A549 (cell line): ENCODE results near the gene PCCB. TPM values are rescaled to one million over a fixed set of nuclear protein-coding genes. Genes with fewer than 3 reads are reported as not detected.

ENCODE experiments used
- ATAC-seq, 2 experiments: fragments of 200-7000 bp in 1 of 2; fragments of >200 bp in 1 of 2; cut with Nextera tagmentation in 1 of 2; cut with Tn5 transposase in 1 of 2; 3 replicates each; pipeline versions ENCODE4 v1.8.0 to v1.9.1; 2018 to 2020; ENCODE audit warnings: mild to moderate bottlenecking in 1 of 2, moderate library complexity in 1 of 2
- CTCF ChIA-PET: fragments of 300-600 bp; sonication (Branson Sonifier 250); formaldehyde crosslinking; extraction: SDS; loops from one replicate; lab custom pipeline; 2021; ENCODE audit warnings: antibody characterized with exemption, inconsistent platforms; lab: Yijun Ruan, JAX
- POLR2A ChIA-PET: fragments of 350-600 bp; formaldehyde crosslinking; extraction: SDS; loops from one replicate; lab custom pipeline; 2021; ENCODE audit warnings: antibody characterized with exemption, inconsistent platforms; lab: Yijun Ruan, JAX
- DNase-seq, 2 experiments: peaks; one replicate each; pipeline versions ENCODE4 v3.0.0 to v3.0.0-alpha.2; 2011 to 2016; ENCODE audit warnings: low read depth in 1 of 2, low spot score in 1 of 2
- FAIRE-seq: peaks from 2 replicates; lab custom pipeline; 2011; peaks lifted over from hg19 to GRCh38; lab: Jason Lieb, UNC
- H3K27ac ChIP-seq, 2 experiments: fragments of >200 bp; sonication (Bioruptor Twin); formaldehyde crosslinking; 3 replicates each; pipeline ENCODE4 v1.5.1; 2016 to 2017
- H3K4me1 ChIP-seq: fragments of >200 bp; sonication (Bioruptor Twin); formaldehyde crosslinking; 3 replicates; pipeline ENCODE4 v1.6.1; 2016
- H3K4me2 ChIP-seq: fragments of >200 bp; sonication (Bioruptor Twin); formaldehyde crosslinking; 3 replicates; pipeline ENCODE4 v1.6.1; 2016
- H3K4me3 ChIP-seq: fragments of >200 bp; sonication (Bioruptor Twin); formaldehyde crosslinking; 3 replicates; pipeline ENCODE4 v1.5.1; 2016
- H3K9me3 ChIP-seq: fragments of >200 bp; sonication (Bioruptor Twin); formaldehyde crosslinking; 3 replicates; pipeline ENCODE4 v1.6.1; 2016
- CBX2 ChIP-seq: fragments of 200-600 bp; sonication (generic); IDR thresholded peaks from 2 replicates; pipeline ENCODE4 v1.6.1; 2016; ENCODE audit warnings: low read depth, mild to moderate bottlenecking, borderline replicate concordance
- CBX8 ChIP-seq: fragments of 200-600 bp; sonication (generic); IDR thresholded peaks from 2 replicates; pipeline ENCODE4 v1.6.1; 2016
- CHD2 ChIP-seq: fragments of 150-350 bp; IDR thresholded peaks from 2 replicates; pipeline ENCODE4 v1.6.1; 2014; ENCODE audit warnings: low read length; ENCODE audit not compliant: partially characterized antibody
- EHF ChIP-seq: fragments of 250-450 bp; sonication (Bioruptor Pico); IDR thresholded peaks from 2 replicates; pipeline ENCODE4 v1.5.0; 2020; ENCODE audit warnings: mild to moderate bottlenecking
- FOSL2 ChIP-seq, 2 experiments: fragments of 450-650 bp in 1 of 2; fragments of >200 bp in 1 of 2; sonication (Bioruptor Twin) in 1 of 2; formaldehyde crosslinking; IDR thresholded peaks; 2 replicates each; pipeline versions ENCODE4 v1.5.0 to v1.6.1; 2016 to 2020; ENCODE audit warnings: mild to moderate bottlenecking in 1 of 2, moderate library complexity in 1 of 2
- FOXS1 ChIP-seq: fragments of 250-450 bp; sonication (Bioruptor Pico); IDR thresholded peaks from 2 replicates; pipeline ENCODE4 v1.5.0; 2020; ENCODE audit warnings: mild to moderate bottlenecking, moderate library complexity
- HDAC2 ChIP-seq: fragments of 200-600 bp; sonication (generic); IDR thresholded peaks from 2 replicates; pipeline ENCODE4 v1.6.1; 2016
- HEYL ChIP-seq: fragments of 250-450 bp; sonication (Bioruptor Pico); IDR thresholded peaks from 2 replicates; pipeline ENCODE4 v1.8.0; 2021; ENCODE audit warnings: mild to moderate bottlenecking, moderate library complexity
- HMGXB4 ChIP-seq: fragments of 250-450 bp; sonication (Bioruptor Pico); IDR thresholded peaks from 2 replicates; pipeline ENCODE4 v1.5.0; 2021; ENCODE audit warnings: mild to moderate bottlenecking, moderate library complexity, borderline replicate concordance
- KDM5A ChIP-seq: fragments of 200-600 bp; sonication (generic); IDR thresholded peaks from 2 replicates; pipeline ENCODE4 v1.6.1; 2016; ENCODE audit warnings: antibody characterized with exemption, mild to moderate bottlenecking
- MAZ ChIP-seq: fragments of 150-350 bp; IDR thresholded peaks from 2 replicates; pipeline ENCODE4 v1.6.1; 2014; ENCODE audit warnings: antibody characterized with exemption, low read depth, low read length, borderline replicate concordance
- NR3C1 ChIP-seq: fragments of >200 bp; sonication (Bioruptor Twin); formaldehyde crosslinking; IDR thresholded peaks from 3 replicates; pipeline ENCODE4 v1.6.1; 2017
- POLR2AphosphoS2 ChIP-seq: conservative IDR thresholded peaks from 2 replicates; pipeline ENCODE4 v1.6.1; 2012; ENCODE audit warnings: low read length, improper control_type of control experiment, inconsistent platforms
- RFX5 ChIP-seq: fragments of 450-650 bp; IDR thresholded peaks from 2 replicates; pipeline ENCODE4 v1.7.1; 2014; ENCODE audit warnings: antibody characterized with exemption, mild to moderate bottlenecking, moderate library complexity
- RNF2 ChIP-seq: fragments of 200-600 bp; sonication (generic); IDR thresholded peaks from 2 replicates; pipeline ENCODE4 v1.6.1; 2016; ENCODE audit warnings: low read depth, mild to moderate bottlenecking, antibody characterized with exemption, moderate library complexity, borderline replicate concordance
- SMC3 ChIP-seq: fragments of >200 bp; sonication (Bioruptor Twin); formaldehyde crosslinking; IDR thresholded peaks from 3 replicates; pipeline ENCODE4 v1.6.1; 2018; ENCODE audit warnings: inconsistent platforms
- SREBF2 ChIP-seq: fragments of 450-650 bp; IDR thresholded peaks from 2 replicates; pipeline ENCODE4 v1.6.1; 2014; ENCODE audit warnings: mild to moderate bottlenecking, moderate library complexity
- TFCP2L1 ChIP-seq: fragments of 250-450 bp; sonication (Bioruptor Pico); IDR thresholded peaks from 2 replicates; pipeline ENCODE4 v1.5.0; 2021; ENCODE audit warnings: mild to moderate bottlenecking
- WGBS: methylation state at CpG from one replicate; pipeline ENCODE4 v1.1.6; 2017; ENCODE audit errors: missing lambda C conversion rate; 5-methylcytosine and 5-hydroxymethylcytosine counted together
- polyA plus RNA-seq, 4 experiments: library from polyadenylated mRNA; depleted of rRNA in 3 of 4; stranded (reverse); fragments of >200 nt; fragmentation: RNase III in 1 of 4; extraction: RNeasy Plus Mini Kit Qiagen cat#74134 plus additional on column Dnase treatment in 1 of 4; gene quantifications; 2 replicates in 3 of 4; 3 replicates in 1 of 4; pipeline ENCODE4 v1.2.3, GENCODE V29; 2011 to 2017
- TF ChIP-seq, protein P1 (sequence below): IDR thresholded peaks from 2 replicates; pipeline ENCODE4 v1.6.1; 2012
- TF ChIP-seq, protein P2 (sequence below): fragments of 150-350 bp; IDR thresholded peaks from 2 replicates; pipeline ENCODE4 v1.6.1; 2014; ENCODE audit warnings: low read depth, mild to moderate bottlenecking, low read length
- TF ChIP-seq, protein P3 (sequence below): fragments of >200 bp; sonication (Bioruptor Twin); formaldehyde crosslinking; IDR thresholded peaks from 3 replicates; pipeline ENCODE4 v1.5.1; 2016

The PCCB gene
- polyA plus RNA-seq, 2 of the 4 experiments (the other 2 are of a cell fraction): 31.7 to 65.5 TPM

DNA sequence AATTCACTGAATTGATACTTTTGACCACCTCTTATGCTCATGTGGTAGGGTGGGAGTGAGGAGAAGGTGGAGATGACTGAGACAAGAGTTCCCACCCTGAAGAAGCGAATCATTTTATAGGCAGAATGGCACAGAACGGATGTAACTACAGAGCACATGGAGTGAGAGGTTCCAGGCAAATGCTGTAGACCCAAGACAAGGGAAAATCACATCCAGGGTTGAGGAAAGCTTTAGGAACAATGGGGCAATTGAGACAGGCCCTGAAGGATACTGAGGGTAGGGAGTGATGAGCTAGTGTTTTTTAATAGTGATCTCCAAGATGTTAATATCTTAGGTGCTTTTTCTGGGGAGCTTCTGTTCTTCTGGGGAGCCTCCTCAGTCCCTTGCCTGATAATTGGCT, 8.1 kb downstream of the PCCB start:
- WGBS: 88% methylated on average over 2 of the region's 2 CpGs
- DNase-seq: no peak
- no peak for FAIRE-seq
- POLR2A ChIA-PET: no interaction called here
- H3K9me3 ChIP-seq: no peaks in the 10 kb centered on the region
- no peak overlapping the region for H3K4me2 ChIP-seq
- CTCF ChIA-PET: interaction anchor here (1.0 kb wide), 1 partner anchor 81 kb away, joined by 3 read pairs; no protein-coding TSS in a partner anchor
- H3K4me1 ChIP-seq: no peaks in the 10 kb centered on the region
- ATAC-seq: no peak
- TF ChIP-seq EHF (CRISPR knock-in tag): no peak
- TF ChIP-seq, protein P1, sequence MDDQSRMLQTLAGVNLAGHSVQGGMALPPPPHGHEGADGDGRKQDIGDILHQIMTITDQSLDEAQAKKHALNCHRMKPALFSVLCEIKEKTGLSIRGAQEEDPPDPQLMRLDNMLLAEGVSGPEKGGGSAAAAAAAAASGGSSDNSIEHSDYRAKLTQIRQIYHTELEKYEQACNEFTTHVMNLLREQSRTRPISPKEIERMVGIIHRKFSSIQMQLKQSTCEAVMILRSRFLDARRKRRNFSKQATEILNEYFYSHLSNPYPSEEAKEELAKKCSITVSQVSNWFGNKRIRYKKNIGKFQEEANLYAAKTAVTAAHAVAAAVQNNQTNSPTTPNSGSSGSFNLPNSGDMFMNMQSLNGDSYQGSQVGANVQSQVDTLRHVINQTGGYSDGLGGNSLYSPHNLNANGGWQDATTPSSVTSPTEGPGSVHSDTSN: no peak
- no peak for TF ChIP-seq SREBF2
- no peak for TF ChIP-seq RNF2
- TF ChIP-seq SMC3: no peak
- no peak for TF ChIP-seq RFX5
- TF ChIP-seq MAZ: no peak
- no peak overlapping the region for H3K27ac ChIP-seq
- no peak overlapping the region for H3K4me3 ChIP-seq

DNA sequence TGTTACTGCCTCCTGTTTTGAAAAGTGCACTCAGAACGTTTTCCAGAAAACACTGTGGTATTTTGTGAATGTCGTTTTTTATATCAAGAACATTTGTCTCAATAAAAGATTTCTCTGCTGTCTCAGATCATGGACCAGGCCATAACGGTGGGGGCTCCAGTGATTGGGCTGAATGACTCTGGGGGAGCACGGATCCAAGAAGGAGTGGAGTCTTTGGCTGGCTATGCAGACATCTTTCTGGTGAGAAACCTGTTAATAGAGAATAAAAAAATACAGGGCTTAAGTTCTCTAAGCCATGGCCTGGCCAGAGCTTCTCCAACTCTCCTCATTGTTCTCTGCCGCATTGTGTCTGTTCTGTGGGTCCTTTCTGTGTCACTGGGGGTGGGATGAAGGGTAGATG, 11.7 kb downstream of the PCCB start:
- ChIA-PET CTCF (no interaction called here), POLR2A (no interaction called here)
- TF ChIP-seq FOXS1 (CRISPR knock-in tag) (no peak), SREBF2 (no peak), HDAC2 (no peak), CHD2 (no peak), CBX2 (no peak), NR3C1 (no peak), KDM5A (no peak), CBX8 (no peak), TFCP2L1 (CRISPR knock-in tag) (no peak), FOSL2 (IDR thresholded peaks at IDR 0.05) (no peak), FOSL2 (CRISPR knock-in tag; IDR thresholded peaks at IDR 0.05) (no peak), HMGXB4 (no peak), RFX5 (no peak), SMC3 (no peak), POLR2AphosphoS2 (no peak), HEYL (no peak)
- TF ChIP-seq, protein P2, sequence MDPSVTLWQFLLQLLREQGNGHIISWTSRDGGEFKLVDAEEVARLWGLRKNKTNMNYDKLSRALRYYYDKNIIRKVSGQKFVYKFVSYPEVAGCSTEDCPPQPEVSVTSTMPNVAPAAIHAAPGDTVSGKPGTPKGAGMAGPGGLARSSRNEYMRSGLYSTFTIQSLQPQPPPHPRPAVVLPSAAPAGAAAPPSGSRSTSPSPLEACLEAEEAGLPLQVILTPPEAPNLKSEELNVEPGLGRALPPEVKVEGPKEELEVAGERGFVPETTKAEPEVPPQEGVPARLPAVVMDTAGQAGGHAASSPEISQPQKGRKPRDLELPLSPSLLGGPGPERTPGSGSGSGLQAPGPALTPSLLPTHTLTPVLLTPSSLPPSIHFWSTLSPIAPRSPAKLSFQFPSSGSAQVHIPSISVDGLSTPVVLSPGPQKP: no peak
- TF ChIP-seq, protein P3, sequence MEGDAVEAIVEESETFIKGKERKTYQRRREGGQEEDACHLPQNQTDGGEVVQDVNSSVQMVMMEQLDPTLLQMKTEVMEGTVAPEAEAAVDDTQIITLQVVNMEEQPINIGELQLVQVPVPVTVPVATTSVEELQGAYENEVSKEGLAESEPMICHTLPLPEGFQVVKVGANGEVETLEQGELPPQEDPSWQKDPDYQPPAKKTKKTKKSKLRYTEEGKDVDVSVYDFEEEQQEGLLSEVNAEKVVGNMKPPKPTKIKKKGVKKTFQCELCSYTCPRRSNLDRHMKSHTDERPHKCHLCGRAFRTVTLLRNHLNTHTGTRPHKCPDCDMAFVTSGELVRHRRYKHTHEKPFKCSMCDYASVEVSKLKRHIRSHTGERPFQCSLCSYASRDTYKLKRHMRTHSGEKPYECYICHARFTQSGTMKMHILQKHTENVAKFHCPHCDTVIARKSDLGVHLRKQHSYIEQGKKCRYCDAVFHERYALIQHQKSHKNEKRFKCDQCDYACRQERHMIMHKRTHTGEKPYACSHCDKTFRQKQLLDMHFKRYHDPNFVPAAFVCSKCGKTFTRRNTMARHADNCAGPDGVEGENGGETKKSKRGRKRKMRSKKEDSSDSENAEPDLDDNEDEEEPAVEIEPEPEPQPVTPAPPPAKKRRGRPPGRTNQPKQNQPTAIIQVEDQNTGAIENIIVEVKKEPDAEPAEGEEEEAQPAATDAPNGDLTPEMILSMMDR: no peak
- TF ChIP-seq, protein P1: no peak
- 68% methylated on average over 5 of the region's 5 CpGs for WGBS
- Histone ChIP-seq H3K4me3 (no peak overlapping the region), H3K4me1 (peaks cover 9% of the 10 kb centered on the region), H3K4me2 (no peak overlapping the region), H3K9me3 (no peaks in the 10 kb centered on the region), H3K27ac (no peak overlapping the region)
- no peak for FAIRE-seq
- DNase-seq: no peak
- no peak for ATAC-seq
